PFSK-1 (cell line): ENCODE measurements around the gene NTN1.

Experiments used
- FOXP2 ChIP-seq: optimal IDR thresholded peaks from 2 replicates; pipeline ENCODE3; 2011; ENCODE audit warnings: borderline replicate concordance, control low read depth, inconsistent platforms; ENCODE audit not compliant: insufficient read depth; ENCODE audit errors: extremely low read length, extremely low read depth
- POLR2AphosphoS5 ChIP-seq: IDR thresholded peaks from 2 replicates; pipeline ENCODE4 v1.6.1; 2012; ENCODE audit warnings: low read depth, mild to moderate bottlenecking, control low read depth, low read length, moderate library complexity
- SIN3A ChIP-seq: IDR thresholded peaks from 2 replicates; pipeline ENCODE4 v1.6.1; 2012; ENCODE audit warnings: mild to moderate bottlenecking, low read length, moderate library complexity, borderline replicate concordance; ENCODE audit not compliant: insufficient read depth
- TAF1 ChIP-seq: IDR thresholded peaks from 2 replicates; pipeline ENCODE4 v1.6.1; 2012; ENCODE audit warnings: low read length, control low read depth, borderline replicate concordance; ENCODE audit not compliant: insufficient read depth
- TF ChIP-seq, protein P1 (sequence below), 2 experiments: IDR thresholded peaks; 2 replicates each; pipeline versions ENCODE4 v1.6.1 to v1.8.0; 2011 to 2012; ENCODE audit warnings: low read depth in 2 of 2, low read length in 2 of 2, control low read depth in 1 of 2, inconsistent platforms in 1 of 2, mild to moderate bottlenecking in 1 of 2, moderate library complexity in 1 of 2; ENCODE audit not compliant: insufficient read depth in 1 of 2

NTN1 gene

DNA sequence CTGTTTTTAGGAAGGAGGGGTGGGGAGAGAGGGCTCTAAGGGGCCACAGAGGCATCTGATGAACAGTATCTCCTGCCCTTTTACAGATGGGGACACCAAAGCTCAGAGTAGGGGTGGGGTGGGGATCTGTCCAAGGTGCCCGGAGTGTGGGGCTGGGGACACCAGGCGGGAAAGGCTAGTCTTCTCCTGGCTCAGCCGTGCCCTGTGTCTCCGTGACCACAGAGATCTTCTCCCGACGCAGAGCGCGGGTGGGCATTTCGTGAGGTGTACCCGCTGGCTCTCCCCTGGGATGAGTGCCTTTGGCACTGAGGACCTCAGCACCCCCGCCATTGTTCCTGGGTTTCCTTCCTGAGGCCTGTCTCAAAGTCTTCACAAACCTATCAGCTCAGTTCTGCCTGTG lies 209.6 kb downstream of the NTN1 start:
- TF ChIP-seq, protein P1, sequence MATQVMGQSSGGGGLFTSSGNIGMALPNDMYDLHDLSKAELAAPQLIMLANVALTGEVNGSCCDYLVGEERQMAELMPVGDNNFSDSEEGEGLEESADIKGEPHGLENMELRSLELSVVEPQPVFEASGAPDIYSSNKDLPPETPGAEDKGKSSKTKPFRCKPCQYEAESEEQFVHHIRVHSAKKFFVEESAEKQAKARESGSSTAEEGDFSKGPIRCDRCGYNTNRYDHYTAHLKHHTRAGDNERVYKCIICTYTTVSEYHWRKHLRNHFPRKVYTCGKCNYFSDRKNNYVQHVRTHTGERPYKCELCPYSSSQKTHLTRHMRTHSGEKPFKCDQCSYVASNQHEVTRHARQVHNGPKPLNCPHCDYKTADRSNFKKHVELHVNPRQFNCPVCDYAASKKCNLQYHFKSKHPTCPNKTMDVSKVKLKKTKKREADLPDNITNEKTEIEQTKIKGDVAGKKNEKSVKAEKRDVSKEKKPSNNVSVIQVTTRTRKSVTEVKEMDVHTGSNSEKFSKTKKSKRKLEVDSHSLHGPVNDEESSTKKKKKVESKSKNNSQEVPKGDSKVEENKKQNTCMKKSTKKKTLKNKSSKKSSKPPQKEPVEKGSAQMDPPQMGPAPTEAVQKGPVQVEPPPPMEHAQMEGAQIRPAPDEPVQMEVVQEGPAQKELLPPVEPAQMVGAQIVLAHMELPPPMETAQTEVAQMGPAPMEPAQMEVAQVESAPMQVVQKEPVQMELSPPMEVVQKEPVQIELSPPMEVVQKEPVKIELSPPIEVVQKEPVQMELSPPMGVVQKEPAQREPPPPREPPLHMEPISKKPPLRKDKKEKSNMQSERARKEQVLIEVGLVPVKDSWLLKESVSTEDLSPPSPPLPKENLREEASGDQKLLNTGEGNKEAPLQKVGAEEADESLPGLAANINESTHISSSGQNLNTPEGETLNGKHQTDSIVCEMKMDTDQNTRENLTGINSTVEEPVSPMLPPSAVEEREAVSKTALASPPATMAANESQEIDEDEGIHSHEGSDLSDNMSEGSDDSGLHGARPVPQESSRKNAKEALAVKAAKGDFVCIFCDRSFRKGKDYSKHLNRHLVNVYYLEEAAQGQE (IDR thresholded peaks at IDR 0.05; ENCODE audit: insufficient read depth in 1 of 2, low read depth in 2 of 2, low read length in 2 of 2): peak in 1 of 2 experiments; percentile 48; a peak in 1 of 4 replicates
- TF ChIP-seq TAF1: no peak

DNA sequence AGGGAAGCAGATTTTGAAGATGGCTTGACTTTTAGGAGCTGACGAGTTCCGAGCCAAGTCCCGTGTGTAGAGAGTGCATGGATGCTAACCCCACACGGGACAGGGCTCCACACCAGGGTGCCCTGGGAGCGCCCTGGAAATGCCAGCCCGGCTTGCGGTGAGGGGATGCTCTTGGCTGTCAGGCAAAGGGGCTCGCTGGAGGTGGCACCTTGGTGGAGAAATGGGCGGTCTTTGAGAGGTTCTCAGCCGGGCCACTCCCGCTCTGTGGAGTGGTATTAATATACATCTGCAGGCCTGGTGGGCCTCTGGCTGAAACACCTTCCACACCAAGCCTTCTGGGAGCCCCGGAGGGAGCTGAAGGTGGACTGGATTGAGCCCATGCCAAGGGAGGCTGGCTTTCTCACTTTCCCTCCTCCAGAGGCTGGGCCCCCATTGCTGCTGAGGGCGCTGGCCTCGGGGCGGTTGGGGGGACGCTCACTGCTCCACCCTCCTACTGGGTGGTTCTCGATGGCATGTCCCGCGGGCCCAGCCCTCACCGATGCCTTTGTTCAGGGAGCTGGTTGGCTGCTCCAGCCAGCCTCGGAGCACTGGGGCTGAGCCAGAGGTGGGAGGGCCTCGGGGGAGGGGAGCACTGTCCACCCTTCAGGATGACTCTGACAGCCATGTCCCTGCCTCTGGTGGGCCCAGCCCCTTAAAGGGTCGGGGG lies 210.3 kb downstream of the NTN1 start:
- TF ChIP-seq, protein P1 (IDR thresholded peaks at IDR 0.05; ENCODE audit: insufficient read depth in 1 of 2, low read depth in 2 of 2, low read length in 2 of 2): no peak

DNA sequence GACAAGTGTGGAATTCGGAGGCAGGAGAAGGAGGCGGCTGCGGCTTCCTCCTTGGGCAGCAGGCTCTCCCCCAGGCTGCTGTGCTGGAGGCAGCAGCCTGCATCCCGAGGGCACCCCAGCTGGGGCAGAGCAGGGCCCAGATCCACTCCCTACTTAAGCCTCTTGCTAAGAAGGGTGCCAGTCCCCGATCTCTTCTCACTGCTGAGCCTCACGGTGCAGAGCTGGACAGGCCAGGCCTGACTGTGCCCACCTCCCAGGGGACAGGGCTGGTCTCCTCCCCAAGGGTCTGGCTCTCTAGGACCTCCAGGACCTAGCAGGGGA lies 210.8 kb downstream of the NTN1 start:
- TF ChIP-seq POLR2AphosphoS5 (no peak), TAF1 (no peak), SIN3A (no peak), FOXP2 (no peak)
- TF ChIP-seq, protein P1 (IDR thresholded peaks at IDR 0.05; ENCODE audit: insufficient read depth in 1 of 2, low read depth in 2 of 2, low read length in 2 of 2): no peak

DNA sequence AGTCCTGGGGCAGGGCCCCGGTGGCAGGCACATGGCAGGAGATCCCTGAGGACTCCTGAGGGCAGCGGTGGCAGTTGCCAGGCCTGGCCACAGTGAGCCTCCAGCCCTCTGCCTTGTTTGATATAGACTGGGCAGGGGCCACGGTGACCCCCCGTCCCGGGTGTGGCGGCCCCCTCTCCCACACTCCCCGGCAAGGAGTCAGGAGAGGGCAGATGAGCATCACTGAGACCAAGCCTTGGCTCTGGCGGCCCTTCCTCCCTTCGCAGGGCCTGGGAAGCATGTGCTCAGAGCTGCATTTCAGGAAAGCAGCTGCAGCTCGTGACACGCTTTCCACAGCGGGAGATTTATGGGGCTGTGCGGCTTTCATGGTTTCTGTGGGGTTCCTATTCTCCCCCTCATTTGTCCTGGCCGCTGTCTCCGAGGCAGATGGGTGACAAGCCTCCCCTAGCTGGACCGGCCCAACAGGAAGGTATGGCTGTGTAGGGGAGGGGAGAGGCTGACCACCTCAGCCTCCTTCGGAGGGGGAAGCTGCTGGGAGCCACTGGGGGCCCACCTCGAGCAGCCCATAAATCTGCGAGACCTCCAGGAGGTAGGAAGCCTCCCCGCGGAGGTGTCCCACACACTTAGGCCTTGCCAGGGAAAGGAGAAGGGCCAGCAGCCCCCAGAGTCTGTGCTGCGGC lies 211.4 kb downstream of the NTN1 start:
- TF ChIP-seq FOXP2 (no peak), SIN3A (no peak), TAF1 (no peak), POLR2AphosphoS5 (no peak)
- TF ChIP-seq, protein P1 (IDR thresholded peaks at IDR 0.05; ENCODE audit: insufficient read depth in 1 of 2, low read depth in 2 of 2, low read length in 2 of 2): no peak

DNA sequence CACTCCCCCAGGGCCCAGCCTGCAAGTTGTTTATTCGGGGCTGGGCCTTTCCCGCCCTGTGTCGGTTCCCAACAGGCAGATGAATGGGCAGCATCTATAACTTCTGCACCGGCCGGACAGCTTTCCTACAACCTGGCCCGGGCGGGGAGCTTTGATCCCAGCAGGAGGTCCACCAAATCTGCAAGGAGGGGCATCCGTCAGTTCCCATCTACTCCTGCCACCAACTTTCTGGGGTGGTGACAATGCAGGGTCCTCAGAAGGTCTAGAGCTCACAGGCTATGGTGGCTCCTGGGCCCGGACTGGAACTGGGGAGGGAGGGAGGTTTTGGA lies 211.9 kb downstream of the NTN1 start:
- TF ChIP-seq SIN3A (no peak), POLR2AphosphoS5 (no peak), FOXP2 (no peak), TAF1 (no peak)
- TF ChIP-seq, protein P1 (IDR thresholded peaks at IDR 0.05; ENCODE audit: insufficient read depth in 1 of 2, low read depth in 2 of 2, low read length in 2 of 2): no peak
